OCI-LY3 (cell line): ENCODE measurements around the gene MED25.

Experiments used
- EZH2phosphoT487 ChIP-seq: fragments of 200-600 bp; shearing (Covaris generic); IDR thresholded peaks from 2 replicates; pipeline ENCODE4 v1.6.1; 2018; ENCODE audit warnings: antibody characterized with exemption, mixed run types, low read depth
- TF ChIP-seq, protein P1 (sequence below): fragments of 200-600, 300-600 bp; sonication (generic); IDR thresholded peaks from 2 replicates; pipeline ENCODE4 v1.5.1; 2014; ENCODE audit warnings: antibody characterized with exemption, low read length, low read depth

DNA sequence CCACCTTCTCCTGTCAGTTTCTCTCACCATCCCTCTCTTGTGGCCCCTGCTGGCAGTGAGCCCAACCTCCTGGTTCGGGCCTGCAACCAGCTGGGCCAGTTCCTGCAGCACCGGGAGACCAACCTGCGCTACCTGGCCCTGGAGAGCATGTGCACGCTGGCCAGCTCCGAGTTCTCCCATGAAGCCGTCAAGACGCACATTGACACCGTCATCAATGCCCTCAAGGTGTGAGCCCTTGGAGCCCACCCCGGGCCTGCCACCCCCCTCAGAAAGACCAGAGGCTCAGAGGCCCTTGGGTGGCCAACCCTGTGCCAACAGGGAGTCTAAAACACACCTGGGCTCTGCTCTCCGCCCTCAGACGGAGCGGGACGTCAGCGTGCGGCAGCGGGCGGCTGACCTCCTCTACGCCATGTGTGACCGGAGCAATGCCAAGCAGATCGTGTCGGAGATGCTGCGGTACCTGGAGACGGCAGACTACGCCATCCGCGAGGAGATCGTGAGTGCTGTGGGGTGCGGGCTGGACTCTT is 18.8 kb upstream of the MED25 start:
- TF ChIP-seq, protein P1, sequence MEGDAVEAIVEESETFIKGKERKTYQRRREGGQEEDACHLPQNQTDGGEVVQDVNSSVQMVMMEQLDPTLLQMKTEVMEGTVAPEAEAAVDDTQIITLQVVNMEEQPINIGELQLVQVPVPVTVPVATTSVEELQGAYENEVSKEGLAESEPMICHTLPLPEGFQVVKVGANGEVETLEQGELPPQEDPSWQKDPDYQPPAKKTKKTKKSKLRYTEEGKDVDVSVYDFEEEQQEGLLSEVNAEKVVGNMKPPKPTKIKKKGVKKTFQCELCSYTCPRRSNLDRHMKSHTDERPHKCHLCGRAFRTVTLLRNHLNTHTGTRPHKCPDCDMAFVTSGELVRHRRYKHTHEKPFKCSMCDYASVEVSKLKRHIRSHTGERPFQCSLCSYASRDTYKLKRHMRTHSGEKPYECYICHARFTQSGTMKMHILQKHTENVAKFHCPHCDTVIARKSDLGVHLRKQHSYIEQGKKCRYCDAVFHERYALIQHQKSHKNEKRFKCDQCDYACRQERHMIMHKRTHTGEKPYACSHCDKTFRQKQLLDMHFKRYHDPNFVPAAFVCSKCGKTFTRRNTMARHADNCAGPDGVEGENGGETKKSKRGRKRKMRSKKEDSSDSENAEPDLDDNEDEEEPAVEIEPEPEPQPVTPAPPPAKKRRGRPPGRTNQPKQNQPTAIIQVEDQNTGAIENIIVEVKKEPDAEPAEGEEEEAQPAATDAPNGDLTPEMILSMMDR = no peak
- no peak for TF ChIP-seq EZH2phosphoT487
